GM19025 (cell line): ENCODE results near the gene ATG12.
"Not testable (repeated sequence)": the region's sequence is repeated elsewhere in the genome, so short reads cannot be mapped to it uniquely, and the experiment has no call there.

Source experiments
- ATAC-seq: cut with Tn5 transposase; IDR thresholded peaks from one replicate; pipeline ENCODE4 v1.9.1; 2021; ENCODE audit warnings: mild to moderate bottlenecking, low read depth, moderate library complexity; ENCODE audit not compliant: unreplicated experiment

Gene ATG12

DNA sequence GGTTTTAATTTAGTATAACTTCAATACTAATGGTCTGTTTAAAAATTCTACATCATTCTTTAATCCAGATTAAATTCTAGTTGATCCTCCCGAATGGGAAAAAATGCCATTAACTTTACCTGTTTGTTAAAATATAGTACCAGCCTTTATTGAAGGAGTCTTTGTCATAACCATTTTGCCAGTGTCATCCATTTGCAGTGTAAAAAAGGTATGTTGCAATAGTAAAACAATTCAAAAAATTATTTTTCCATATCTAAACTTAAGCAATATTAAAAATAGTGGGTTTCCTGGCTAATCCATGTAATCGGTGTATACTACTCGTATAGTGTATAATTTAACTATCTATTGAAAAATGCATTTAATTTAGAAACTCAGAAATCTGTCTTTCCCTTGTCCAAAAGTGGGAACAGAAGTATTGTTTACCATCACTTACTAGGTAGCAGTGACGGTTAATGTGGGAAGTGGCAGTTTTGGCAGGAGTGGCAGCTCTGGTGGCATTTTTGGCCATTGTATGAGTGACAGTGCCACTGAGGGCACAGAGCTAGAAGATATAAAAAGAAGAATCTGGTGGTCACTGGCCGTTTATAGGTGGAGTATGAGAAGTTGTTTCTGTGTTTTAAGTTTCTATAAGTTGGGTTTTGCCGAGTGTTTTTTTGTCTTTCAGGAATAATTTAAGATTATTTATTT, 2.2 kb upstream of the ATG12 start:
- no peak for ATAC-seq

DNA sequence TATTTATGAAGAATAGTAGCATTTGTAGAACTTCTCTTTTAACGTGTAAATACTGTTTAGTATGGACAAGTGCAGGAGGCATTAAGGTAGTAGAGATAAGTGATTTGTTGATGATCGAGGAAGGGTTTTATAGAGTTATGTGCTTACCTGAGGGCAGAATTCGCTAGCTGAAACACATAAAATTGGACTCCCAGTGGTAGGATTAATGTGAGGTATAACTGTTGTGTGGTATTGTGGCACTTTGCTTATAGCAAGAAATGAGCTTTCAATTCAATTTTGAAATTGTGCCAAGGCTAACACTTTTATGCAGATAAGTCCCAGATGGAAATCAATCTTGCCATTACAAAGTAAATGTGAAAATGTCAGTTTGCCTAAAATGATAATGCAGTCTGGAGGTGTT, 1.6 kb upstream of the ATG12 start:
- ATAC-seq: no peak

- ATAC-seq: peak; percentile 19
Measured at GRCh38 chr5:115842089-115842935, 947 bp upstream of the ATG12 start.

DNA sequence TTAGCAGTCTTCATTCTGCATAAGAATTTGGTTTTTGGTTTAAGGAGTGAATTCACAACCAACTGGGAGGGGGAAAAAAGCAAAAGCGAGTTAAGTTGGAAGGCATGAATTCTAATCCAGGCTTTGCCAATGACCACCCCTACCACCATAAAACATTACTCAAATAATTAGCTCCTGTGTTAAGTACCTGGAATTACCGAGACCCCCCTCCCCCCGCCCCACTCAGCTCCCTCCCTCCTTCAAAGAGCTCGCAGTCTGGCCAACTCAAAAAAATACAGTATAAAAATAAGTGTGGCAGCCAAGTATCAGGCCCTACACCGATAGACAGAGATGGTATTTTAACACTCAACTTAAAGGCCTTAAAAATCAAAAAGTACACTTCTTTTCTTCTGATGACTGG, 492 bp downstream of the ATG12 start:
- ATAC-seq: no peak

GRCh38 chr5:115838885-115839518, 2.4 kb downstream of the ATG12 start:
- no peak for ATAC-seq

- no peak for ATAC-seq
Measured at GRCh38 chr5:115835481-115835880, 5.9 kb downstream of the ATG12 start.

- peak; percentile 62 for ATAC-seq
Measured at GRCh38 chr5:115831163-115831768, 10.1 kb downstream of the ATG12 start.

- ATAC-seq: no peak
Measured at GRCh38 chr5:115829913-115830312, 11.5 kb downstream of the ATG12 start.

DNA sequence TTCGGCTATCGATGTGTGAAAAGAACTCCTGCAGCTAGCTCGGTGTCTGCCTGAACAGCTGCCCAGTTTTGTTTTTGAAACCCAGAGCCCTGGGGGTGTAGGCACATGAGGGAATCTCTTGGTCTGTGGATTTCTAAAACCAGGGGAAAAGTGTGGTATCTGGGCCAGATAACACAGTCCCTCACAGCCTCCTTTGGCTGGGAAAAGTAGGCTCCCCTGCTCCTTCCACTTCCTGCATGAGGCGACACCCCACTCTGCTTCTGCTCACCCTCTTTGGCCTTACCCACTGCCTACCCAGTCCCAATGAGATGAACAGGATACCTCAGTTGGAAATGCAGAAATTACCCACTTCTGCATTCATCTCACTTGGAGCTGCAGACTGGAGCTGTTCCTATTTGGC, 15.4 kb downstream of the ATG12 start:
- ATAC-seq: no peak

DNA sequence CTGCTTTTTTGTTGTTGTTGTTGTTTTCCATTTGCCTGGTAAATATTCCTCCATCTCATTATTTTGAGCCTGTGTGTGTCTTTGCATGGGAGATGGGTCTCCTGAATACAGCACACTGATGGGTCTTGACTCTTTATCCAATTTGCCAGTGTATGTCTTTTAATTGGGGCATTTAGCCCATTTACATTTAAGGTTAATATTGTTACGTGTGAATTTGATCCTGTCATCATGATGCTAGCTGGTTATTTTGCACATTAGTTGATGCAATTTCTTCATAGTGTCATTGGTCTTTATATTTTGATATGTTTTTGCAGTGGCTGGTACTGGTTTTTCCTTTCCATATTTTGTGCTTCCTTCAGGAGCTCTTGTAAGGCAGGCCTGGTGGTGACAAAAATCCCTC, 16.4 kb downstream of the ATG12 start:
- ATAC-seq: not testable (repeated sequence)

DNA sequence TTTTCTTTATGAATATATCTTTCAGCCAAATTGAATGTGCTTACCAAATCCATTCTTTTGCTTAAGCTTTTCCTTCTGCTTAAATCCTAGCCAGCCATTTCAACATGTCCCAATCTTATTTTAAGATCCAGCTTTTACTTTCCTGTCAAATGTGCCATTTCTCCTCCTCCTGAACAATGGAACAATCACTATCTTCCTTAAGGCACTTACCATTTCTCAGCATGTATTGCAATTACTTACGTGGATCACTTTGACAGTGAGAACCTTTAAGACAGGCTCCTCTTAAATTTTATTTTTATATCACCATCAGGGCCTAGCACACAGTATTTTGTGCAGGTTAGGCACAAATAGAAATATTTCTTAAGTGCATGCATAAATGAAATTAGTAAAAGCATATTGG, 20.5 kb downstream of the ATG12 start:
- no peak for ATAC-seq

GRCh38 chr5:115818821-115819220, 22.5 kb downstream of the ATG12 start:
- ATAC-seq: no peak

- no peak for ATAC-seq
Measured at GRCh38 chr5:115817386-115817785, 24.0 kb downstream of the ATG12 start.

DNA sequence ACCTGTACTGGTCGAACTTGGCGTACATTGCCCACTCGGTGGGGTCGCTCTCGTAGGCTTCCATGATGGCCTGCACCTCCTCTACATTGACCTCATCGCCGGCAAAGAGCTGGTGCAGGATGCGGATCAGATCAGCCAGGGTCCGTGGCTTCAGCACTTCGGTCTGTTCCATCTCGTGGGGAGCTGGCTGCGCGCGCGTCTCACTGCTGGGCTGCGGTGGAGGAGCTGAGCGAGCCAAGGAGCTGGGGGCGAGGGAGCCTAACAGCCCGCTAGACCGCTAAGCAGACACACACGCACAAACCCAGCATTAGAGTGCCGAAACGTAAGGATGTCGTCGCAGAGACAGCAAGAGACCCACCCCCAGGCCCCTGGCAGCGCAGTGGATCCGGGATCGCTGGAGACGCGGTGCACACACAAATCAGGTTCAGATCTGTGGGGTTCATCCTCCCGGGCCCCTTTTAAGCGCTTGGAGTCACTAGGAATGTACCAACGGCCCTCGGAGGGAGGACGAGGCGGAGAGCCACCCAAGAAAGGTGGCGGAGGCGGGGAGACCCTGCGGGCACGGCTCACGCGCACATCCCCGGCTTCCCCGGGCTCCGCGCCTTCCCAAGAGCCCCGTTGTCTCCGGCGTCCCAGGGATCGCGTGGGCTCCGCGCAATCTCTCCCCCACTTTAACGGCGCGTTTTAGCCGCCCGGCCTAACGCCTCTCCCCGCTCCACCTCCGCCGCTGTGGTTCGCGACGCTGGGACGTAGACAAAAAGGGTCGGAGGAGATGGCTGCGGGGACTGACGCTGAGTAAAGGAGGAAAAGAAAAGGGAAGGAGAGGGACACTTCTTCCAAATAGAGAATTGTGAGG, 24.9 kb downstream of the ATG12 start, which contains the start of gene CDO1:
Gene CDO1 (minus strand): TSS at position 434 of the 856 bp plus-strand sequence. CDS start 262 bp downstream, at position 172.
- ATAC-seq: no peak

DNA sequence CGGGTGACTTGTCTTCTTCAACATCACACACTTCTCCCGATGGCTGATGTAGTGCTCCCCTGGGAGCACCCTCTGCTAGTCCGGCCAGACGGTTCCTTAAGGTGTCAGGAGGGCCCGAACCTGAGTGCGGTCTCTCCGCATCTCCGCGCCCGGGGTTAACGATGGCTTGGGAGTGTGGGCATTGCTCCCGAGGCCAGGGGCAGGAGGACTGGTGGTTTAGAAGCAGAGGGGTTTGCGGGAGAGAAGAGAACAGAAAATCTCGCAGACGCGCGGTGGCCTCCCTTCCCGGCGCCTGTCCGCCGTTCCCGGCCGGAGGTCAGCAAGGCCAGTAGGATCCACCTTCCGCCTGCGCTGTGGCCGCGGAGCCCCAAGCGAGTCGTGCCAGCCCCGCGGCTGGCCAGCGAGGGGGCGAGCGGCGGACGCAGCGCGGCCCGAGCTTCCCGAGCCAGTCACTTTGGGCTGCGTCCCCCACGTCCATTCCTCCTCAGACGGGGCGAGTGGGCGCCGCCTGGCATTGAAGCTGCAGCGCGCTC, 25.6 kb downstream of the ATG12 start:
- ATAC-seq: no peak

GRCh38 chr5:115815006-115815692, 26.2 kb downstream of the ATG12 start:
- no peak for ATAC-seq

DNA sequence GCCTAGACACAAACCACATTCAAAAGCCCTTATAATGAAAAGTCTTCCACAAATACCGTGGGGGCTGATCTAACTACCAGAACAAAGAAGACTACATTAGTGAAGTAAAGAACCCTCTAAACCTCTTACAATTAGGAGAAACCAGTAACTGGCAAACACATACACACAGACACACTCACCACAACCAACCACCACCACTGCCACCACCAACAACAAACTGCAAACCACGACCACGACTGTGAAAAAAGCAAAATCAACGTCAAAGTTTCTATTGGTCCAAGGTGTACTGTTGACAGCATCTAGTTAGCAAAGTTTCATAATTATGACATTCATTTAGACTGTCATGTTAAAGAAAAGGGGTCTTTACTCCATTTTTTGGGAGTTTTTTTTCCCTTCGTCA, 27.6 kb downstream of the ATG12 start:
- no peak for ATAC-seq

DNA sequence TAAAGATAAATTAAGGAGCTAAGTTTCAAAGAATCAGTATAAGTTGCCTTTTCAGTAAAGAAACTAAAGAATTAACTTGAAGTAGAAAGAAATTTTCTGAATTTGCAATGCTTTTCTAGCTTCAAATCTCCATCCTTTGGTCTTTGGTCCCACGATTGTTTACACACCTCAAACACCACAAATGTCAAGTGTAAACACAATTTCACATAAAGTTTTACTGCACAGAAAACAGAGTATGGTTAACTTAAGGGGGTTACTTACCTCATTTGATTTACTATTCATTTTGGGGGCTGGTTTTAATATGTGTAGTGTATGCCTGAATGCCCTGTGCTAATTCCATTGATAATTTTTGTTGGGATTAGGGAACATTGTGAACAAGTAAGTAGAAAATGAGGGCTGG, 29.0 kb downstream of the ATG12 start:
- no peak for ATAC-seq

GRCh38 chr5:115811406-115811805, 30.0 kb downstream of the ATG12 start:
- no peak for ATAC-seq
